Type B pancreatic cell (in vitro differentiated cells): ENCODE measurements around the gene CCDC86. TPM values are rescaled to one million over a fixed set of nuclear protein-coding genes. Genes with fewer than 3 reads are reported as not detected.

ENCODE experiments used
- DNase-seq: peaks from one replicate; pipeline ENCODE4 v3.0.0; 2021; ENCODE audit warnings: mixed read lengths; ENCODE audit not compliant: unreplicated experiment; ENCODE audit errors: extremely low spot score
- H3K27ac Mint-ChIP-seq: 2 replicates; pipeline ENCODE4 v1.8.0; 2021; ENCODE audit warnings: mild to moderate bottlenecking, mixed read lengths
- H3K27me3 Mint-ChIP-seq: 2 replicates; pipeline ENCODE4 v1.8.0; 2021; ENCODE audit warnings: mixed read lengths
- H3K36me3 Mint-ChIP-seq: 2 replicates; pipeline ENCODE4 v1.8.0; 2021; ENCODE audit warnings: mixed read lengths
- H3K4me1 Mint-ChIP-seq: one replicate; pipeline ENCODE4 v1.8.0; 2021; ENCODE audit warnings: mixed read lengths; ENCODE audit not compliant: unreplicated experiment
- H3K4me3 Mint-ChIP-seq: 2 replicates; pipeline ENCODE4 v1.8.0; 2021; ENCODE audit warnings: mild to moderate bottlenecking, mixed read lengths
- H3K9me3 Mint-ChIP-seq: 2 replicates; pipeline ENCODE4 v1.8.0; 2021; ENCODE audit warnings: mixed read lengths
- total RNA-seq: library from RNA; stranded (reverse); gene quantifications from 2 replicates; pipeline ENCODE4 v1.2.1, GENCODE V29; 2021; ENCODE audit warnings: low replicate concordance
- TF ChIP-seq, protein P1 (sequence below): fragments of 200-600 bp; sonication (generic); conservative IDR thresholded peaks from 2 replicates; pipeline ENCODE4 v1.5.0; 2021; ENCODE audit warnings: antibody characterized with exemption, mild to moderate bottlenecking

CCDC86 gene
- total RNA-seq, 1 donor from 2014 or later, result 31.1 TPM

DNA sequence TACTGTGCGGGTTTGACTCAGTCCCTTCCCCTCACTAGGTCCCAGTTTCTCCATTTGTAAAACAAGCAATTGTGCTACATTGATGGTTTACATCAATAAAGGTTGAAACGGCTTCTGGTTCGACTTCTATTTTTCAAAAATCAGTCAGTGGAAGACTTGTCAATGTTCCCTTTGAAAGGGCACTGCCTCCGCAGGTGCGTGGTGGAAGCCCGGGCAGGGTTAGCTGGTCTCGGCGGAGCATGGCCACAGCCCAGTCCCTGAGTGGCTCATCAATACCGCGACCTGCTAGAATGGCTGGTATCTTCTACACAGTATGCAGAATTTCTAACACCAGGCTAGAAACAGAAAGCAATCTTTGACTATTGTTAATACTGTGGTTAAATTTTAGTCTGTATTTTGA lies 40.7 kb upstream of the CCDC86 start:
- H3K4me3 Mint-ChIP-seq, result no peak overlapping the region
- peaks cover 26% of the 10 kb centered on the region for H3K27me3 Mint-ChIP-seq
- TF ChIP-seq, protein P1, sequence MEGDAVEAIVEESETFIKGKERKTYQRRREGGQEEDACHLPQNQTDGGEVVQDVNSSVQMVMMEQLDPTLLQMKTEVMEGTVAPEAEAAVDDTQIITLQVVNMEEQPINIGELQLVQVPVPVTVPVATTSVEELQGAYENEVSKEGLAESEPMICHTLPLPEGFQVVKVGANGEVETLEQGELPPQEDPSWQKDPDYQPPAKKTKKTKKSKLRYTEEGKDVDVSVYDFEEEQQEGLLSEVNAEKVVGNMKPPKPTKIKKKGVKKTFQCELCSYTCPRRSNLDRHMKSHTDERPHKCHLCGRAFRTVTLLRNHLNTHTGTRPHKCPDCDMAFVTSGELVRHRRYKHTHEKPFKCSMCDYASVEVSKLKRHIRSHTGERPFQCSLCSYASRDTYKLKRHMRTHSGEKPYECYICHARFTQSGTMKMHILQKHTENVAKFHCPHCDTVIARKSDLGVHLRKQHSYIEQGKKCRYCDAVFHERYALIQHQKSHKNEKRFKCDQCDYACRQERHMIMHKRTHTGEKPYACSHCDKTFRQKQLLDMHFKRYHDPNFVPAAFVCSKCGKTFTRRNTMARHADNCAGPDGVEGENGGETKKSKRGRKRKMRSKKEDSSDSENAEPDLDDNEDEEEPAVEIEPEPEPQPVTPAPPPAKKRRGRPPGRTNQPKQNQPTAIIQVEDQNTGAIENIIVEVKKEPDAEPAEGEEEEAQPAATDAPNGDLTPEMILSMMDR, result no peak
- DNase-seq, result no peak
- H3K27ac Mint-ChIP-seq, result no peak overlapping the region
- no peaks in the 10 kb centered on the region for H3K9me3 Mint-ChIP-seq
- H3K36me3 Mint-ChIP-seq, result no peaks in the 10 kb centered on the region
- no peaks in the 10 kb centered on the region for H3K4me1 Mint-ChIP-seq

GRCh38 chr11:60803273-60803936 lies 38.5 kb upstream of the CCDC86 start:
- no peak overlapping the region for H3K27ac Mint-ChIP-seq
- H3K4me1 Mint-ChIP-seq, result no peaks in the 10 kb centered on the region
- no peak overlapping the region for H3K4me3 Mint-ChIP-seq
- H3K27me3 Mint-ChIP-seq, result peaks cover 29% of the 10 kb centered on the region
- H3K9me3 Mint-ChIP-seq, result no peaks in the 10 kb centered on the region
- no peaks in the 10 kb centered on the region for H3K36me3 Mint-ChIP-seq
- TF ChIP-seq, protein P1, result no peak
- no peak for DNase-seq

GRCh38 chr11:60809249-60809648 lies 32.7 kb upstream of the CCDC86 start:
- no peak for DNase-seq
- Mint-ChIP-seq H3K27ac (no peak overlapping the region), H3K36me3 (no peaks in the 10 kb centered on the region), H3K4me3 (no peak overlapping the region), H3K27me3 (peaks cover 10% of the 10 kb centered on the region), H3K4me1 (no peaks in the 10 kb centered on the region), H3K9me3 (no peaks in the 10 kb centered on the region)
- TF ChIP-seq, protein P1, result no peak

DNA sequence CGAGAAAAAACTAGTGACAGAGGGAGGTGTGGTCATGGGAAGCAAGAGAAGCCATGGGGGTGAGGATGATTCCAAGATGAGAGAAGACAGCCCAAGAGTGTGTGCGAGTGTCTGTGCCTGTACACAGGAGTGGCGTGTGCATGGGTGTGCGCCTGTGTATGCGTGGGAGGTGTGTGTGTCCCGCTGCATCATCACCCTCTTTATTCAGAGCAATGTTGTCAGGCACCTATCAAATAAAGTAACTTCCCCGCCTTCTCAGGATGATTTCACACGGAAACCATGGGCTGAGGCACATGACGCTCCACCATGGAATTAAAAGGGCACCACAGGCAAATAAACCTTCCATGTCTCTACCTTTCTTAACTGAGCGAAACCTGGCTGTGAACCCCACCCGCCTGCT lies 32.2 kb upstream of the CCDC86 start:
- Mint-ChIP-seq H3K4me1 (no peaks in the 10 kb centered on the region), H3K9me3 (no peaks in the 10 kb centered on the region), H3K4me3 (no peak overlapping the region), H3K36me3 (no peaks in the 10 kb centered on the region), H3K27me3 (peaks cover 10% of the 10 kb centered on the region), H3K27ac (no peak overlapping the region)
- TF ChIP-seq, protein P1, result no peak
- no peak for DNase-seq

- Mint-ChIP-seq H3K27ac (no peak overlapping the region), H3K4me3 (no peak overlapping the region), H3K27me3 (peaks cover 10% of the 10 kb centered on the region), H3K36me3 (no peaks in the 10 kb centered on the region), H3K9me3 (no peaks in the 10 kb centered on the region), H3K4me1 (no peaks in the 10 kb centered on the region)
- no peak for DNase-seq
- TF ChIP-seq, protein P1, result no peak
These were observed 31.8 kb upstream of the CCDC86 start for GRCh38 chr11:60810151-60810550.
